Tibial nerve (tissue), 4 donors: ENCODE data around the gene HOXA2.

Experiments
- CTCF ChIP-seq, 5 experiments: fragments of 200-600 bp in 3 of 5; fragments of 450-650 bp in 2 of 5; sonication (generic) in 3 of 5; IDR thresholded peaks; one replicate each; pipeline ENCODE4 v1.5.1; 2016 to 2019; ENCODE audit warnings: antibody characterized with exemption in 5 of 5, mild to moderate bottlenecking in 3 of 5, moderate library complexity in 2 of 5
- EP300 ChIP-seq, 2 donors: sonication (generic); formaldehyde crosslinking; IDR thresholded peaks; one replicate each; pipeline ENCODE4 v1.6.1; 2017; ENCODE audit warnings: antibody characterized with exemption in 2 of 2, mild to moderate bottlenecking in 1 of 2
- POLR2A ChIP-seq, 2 donors: fragments of 450-650 bp; IDR thresholded peaks; one replicate each; pipeline ENCODE4 v1.6.1; 2017; ENCODE audit warnings: antibody characterized with exemption in 2 of 2, mild to moderate bottlenecking in 2 of 2, moderate library complexity in 2 of 2

- no peak for TF ChIP-seq EP300 (IDR thresholded peaks at IDR 0.05)
- TF ChIP-seq CTCF (IDR thresholded peaks at IDR 0.05) = no peak
- no peak for TF ChIP-seq POLR2A (IDR thresholded peaks at IDR 0.05)
These were observed 46.5 kb upstream of the HOXA2 start for GRCh38 chr7:27148756-27149641.
